Upper lobe of left lung (tissue), 6 donors: Measurements from ENCODE around the gene FAM43A. TPM values are rescaled to one million over a fixed set of nuclear protein-coding genes. Genes with fewer than 3 reads are reported as not detected.
A peak's percentile ranks its signal among the peaks of the same experiment; 100 is the strongest.

Experiments used
- ATAC-seq, 2 donors: fragments of 200-7000 bp; cut with Tn5 transposase; one replicate each; pipeline ENCODE4 v1.9.1; 2022; ENCODE audit warnings: mild to moderate bottlenecking in 2 of 2, moderate library complexity in 2 of 2; ENCODE audit not compliant: low FRiP score in 2 of 2
- DNase-seq, 2 donors: peaks; one replicate each; pipeline ENCODE4 v3.0.0-alpha.2; 2019 to 2020
- H3K27ac ChIP-seq, 4 donors: fragments of 200-600 bp; sonication (generic); one replicate each; pipeline ENCODE4 v1.5.1; 2016 to 2019
- H3K27me3 ChIP-seq, 4 donors: fragments of 200-600 bp; sonication (generic); one replicate each; pipeline ENCODE4 v1.5.1; 2017 to 2019
- H3K36me3 ChIP-seq, 4 donors: fragments of 200-600 bp; sonication (generic); one replicate each; pipeline ENCODE4 v1.5.1; 2016 to 2019
- H3K4me1 ChIP-seq, 4 donors: fragments of 200-600 bp; sonication (generic); one replicate each; pipeline ENCODE4 v1.5.1; 2018 to 2019
- H3K4me3 ChIP-seq, 4 donors: fragments of 200-600 bp; sonication (generic); one replicate each; pipeline ENCODE4 v1.5.1; 2017 to 2019; ENCODE audit warnings: mild to moderate bottlenecking in 2 of 4, moderate library complexity in 1 of 4
- H3K9me3 ChIP-seq, 4 donors: fragments of 200-600 bp; sonication (generic); one replicate each; pipeline ENCODE4 v1.5.1; 2018 to 2019
- EP300 ChIP-seq, 4 donors: sonication (generic); formaldehyde crosslinking; IDR thresholded peaks; one replicate each; pipeline ENCODE4 v1.5.1; 2017; ENCODE audit warnings: antibody characterized with exemption in 4 of 4, control low read depth in 2 of 4
- POLR2A ChIP-seq, 4 donors: fragments of 450-650 bp; IDR thresholded peaks; one replicate each; pipeline ENCODE4 v1.5.1; 2016 to 2017; ENCODE audit warnings: antibody characterized with exemption in 4 of 4, mild to moderate bottlenecking in 2 of 4
- POLR2AphosphoS5 ChIP-seq, 2 donors: sonication (generic); formaldehyde crosslinking; IDR thresholded peaks; one replicate each; pipeline ENCODE4 v1.5.1; 2017; ENCODE audit warnings: antibody characterized with exemption in 2 of 2
- WGBS, 2 donors: methylation state at CpG; one replicate each; pipeline ENCODE4 v1.1.5; 2017 to 2018; 5-methylcytosine and 5-hydroxymethylcytosine counted together
- total RNA-seq, 6 donors: library from RNA; depleted of rRNA in 4 of 6; stranded (reverse); fragments of >200 nt in 4 of 6; gene quantifications; one replicate each; pipeline versions ENCODE4 v1.1.0 to v1.2.1, GENCODE V29; 2016 to 2021
- TF ChIP-seq, protein P1 (sequence below), 6 experiments: fragments of 450-650 bp in 4 of 6; fragments of 200-600 bp in 2 of 6; sonication (generic) in 2 of 6; IDR thresholded peaks; one replicate each; pipeline ENCODE4 v1.5.1; 2016 to 2019; ENCODE audit warnings: antibody characterized with exemption in 6 of 6
- donor health status: DM: no; HTN: no; CAD: no; lungs with moderate emphysema.
- donor health status: DM: no; HTN: yes; CAD: no; lungs with severe emphysema.

FAM43A gene, protein sequence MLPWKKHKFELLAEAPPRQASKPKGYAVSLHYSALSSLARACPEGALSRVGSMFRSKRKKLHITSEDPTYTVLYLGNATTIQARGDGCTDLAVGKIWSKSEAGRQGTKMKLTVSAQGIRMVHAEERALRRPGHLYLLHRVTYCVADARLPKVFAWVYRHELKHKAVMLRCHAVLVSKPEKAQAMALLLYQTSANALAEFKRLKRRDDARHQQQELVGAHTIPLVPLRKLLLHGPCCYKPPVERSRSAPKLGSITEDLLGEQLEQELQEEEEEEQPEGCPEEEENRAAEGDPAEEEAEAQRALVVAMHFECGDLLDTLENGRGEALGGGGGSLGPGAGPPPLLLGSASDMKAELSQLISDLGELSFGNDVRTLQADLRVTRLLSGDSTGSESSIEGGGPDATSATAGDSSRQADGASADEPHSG
- 10 to 100 TPM in 5 of 6 donors, 1 to 10 TPM in 1; 7.6 to 32.3 (median 14.4) TPM for total RNA-seq

DNA sequence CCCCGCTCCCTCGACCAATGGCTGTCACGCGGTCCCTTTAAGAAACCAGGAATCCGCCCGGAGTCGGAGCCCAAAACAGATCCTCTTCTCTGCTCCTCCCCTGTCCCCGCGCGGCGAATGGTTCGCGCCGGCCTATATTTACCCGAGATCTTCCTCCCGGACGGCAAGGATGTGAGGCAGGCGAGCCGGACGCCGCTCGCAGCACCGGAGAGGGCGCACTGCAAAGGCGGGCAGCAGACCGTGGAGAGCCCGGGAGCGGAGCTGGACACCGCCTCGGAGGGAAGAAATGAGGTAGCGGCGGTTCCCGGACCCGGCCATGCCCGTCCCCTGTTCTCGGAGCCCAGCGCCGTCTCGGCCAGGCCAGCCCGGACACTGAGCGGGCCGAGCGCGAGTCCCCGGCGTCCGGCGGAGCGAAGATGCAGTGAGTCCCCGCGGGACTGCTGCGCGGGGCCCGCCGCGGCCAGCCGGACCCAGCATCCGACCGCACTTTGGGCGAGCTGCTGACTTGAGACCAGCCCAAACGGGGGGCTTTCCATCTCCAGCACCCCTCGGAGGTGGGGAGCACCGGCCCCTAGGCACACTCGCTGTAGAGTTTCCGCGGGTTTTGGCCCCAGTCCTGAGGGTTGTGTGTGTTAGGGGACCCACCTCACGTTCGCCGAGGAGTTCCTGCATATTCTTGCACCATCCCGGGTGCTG lies at the start of gene FAM43A:
Gene FAM43A, plus strand, starts transcription at position 166 of the 696 bp plus-strand sequence. CDS start 944 bp downstream, outside the sequence.
- 0 to 1% methylated on average over 5 to 48 of the region's 70 CpGs for WGBS, 2 donors
- ATAC-seq (peak; percentile 81 to 92), DNase-seq (peak; percentile 89 to 96)
- H3K4me3 ChIP-seq: peak within 1 kb of the TSS; percentile 68 to 75 (median 70)
- H3K4me1 ChIP-seq: peaks cover 37 to 62% (median 60%) of the 10 kb centered on the region in 4 donors
- H3K27me3 ChIP-seq: no peaks in the 10 kb centered on the region
- TF ChIP-seq EP300 (IDR thresholded peaks at IDR 0.05) (peak in 1 of 4 donors; percentile 62), POLR2AphosphoS5 (IDR thresholded peaks at IDR 0.05) (peak; percentile 99 to 100), POLR2A (IDR thresholded peaks at IDR 0.05) (peak in 3 of 4 donors; percentile 94 to 98 (median 95))
- TF ChIP-seq, protein P1, sequence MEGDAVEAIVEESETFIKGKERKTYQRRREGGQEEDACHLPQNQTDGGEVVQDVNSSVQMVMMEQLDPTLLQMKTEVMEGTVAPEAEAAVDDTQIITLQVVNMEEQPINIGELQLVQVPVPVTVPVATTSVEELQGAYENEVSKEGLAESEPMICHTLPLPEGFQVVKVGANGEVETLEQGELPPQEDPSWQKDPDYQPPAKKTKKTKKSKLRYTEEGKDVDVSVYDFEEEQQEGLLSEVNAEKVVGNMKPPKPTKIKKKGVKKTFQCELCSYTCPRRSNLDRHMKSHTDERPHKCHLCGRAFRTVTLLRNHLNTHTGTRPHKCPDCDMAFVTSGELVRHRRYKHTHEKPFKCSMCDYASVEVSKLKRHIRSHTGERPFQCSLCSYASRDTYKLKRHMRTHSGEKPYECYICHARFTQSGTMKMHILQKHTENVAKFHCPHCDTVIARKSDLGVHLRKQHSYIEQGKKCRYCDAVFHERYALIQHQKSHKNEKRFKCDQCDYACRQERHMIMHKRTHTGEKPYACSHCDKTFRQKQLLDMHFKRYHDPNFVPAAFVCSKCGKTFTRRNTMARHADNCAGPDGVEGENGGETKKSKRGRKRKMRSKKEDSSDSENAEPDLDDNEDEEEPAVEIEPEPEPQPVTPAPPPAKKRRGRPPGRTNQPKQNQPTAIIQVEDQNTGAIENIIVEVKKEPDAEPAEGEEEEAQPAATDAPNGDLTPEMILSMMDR (IDR thresholded peaks at IDR 0.05): peak in 4 of 6 experiments; percentile 12 to 37 (median 28)
- H3K36me3 ChIP-seq: no peaks in the 10 kb centered on the region
- no peaks in the 10 kb centered on the region for H3K9me3 ChIP-seq
- peak within 1 kb of the TSS; percentile 80 to 86 (median 85) for H3K27ac ChIP-seq

DNA sequence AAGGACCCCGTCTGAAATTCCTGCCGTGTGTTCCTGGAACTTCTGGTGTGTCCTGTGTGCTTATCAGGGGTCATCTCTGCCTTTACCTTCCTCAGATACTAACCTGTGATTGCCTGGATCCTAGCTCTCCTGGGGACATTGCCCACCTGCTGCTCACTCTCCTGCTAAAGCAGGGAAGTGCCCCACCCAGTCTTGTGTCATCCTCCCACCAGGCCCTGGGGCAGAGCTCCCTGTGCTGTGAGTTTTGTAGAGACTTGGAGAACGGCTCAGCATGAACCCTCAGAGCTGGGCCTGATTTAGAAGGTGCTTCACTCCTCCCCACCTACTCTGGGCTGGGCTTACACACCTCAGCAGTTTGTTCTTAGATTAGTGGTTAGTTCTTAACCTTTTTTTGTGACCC lies 48.6 kb upstream of the FAM43A start:
- Histone ChIP-seq H3K4me3 (no peak overlapping the region), H3K36me3 (peaks cover 0 to 21% (median 13%) of the 10 kb centered on the region in 4 donors), H3K27me3 (no peaks in the 10 kb centered on the region), H3K4me1 (peaks cover 6 to 21% (median 20%) of the 10 kb centered on the region in 4 donors), H3K27ac (peak overlapping the region in 2 of 4 donors; percentile 31 to 37), H3K9me3 (no peaks in the 10 kb centered on the region)
- DNase-seq (no peak), ATAC-seq (no peak)
- TF ChIP-seq, protein P1 (IDR thresholded peaks at IDR 0.05): no peak
- TF ChIP-seq POLR2AphosphoS5 (IDR thresholded peaks at IDR 0.05) (no peak), EP300 (IDR thresholded peaks at IDR 0.05) (no peak), POLR2A (IDR thresholded peaks at IDR 0.05) (no peak)
- 63 to 64% methylated on average over 3 of the region's 3 CpGs for WGBS, 2 donors

DNA sequence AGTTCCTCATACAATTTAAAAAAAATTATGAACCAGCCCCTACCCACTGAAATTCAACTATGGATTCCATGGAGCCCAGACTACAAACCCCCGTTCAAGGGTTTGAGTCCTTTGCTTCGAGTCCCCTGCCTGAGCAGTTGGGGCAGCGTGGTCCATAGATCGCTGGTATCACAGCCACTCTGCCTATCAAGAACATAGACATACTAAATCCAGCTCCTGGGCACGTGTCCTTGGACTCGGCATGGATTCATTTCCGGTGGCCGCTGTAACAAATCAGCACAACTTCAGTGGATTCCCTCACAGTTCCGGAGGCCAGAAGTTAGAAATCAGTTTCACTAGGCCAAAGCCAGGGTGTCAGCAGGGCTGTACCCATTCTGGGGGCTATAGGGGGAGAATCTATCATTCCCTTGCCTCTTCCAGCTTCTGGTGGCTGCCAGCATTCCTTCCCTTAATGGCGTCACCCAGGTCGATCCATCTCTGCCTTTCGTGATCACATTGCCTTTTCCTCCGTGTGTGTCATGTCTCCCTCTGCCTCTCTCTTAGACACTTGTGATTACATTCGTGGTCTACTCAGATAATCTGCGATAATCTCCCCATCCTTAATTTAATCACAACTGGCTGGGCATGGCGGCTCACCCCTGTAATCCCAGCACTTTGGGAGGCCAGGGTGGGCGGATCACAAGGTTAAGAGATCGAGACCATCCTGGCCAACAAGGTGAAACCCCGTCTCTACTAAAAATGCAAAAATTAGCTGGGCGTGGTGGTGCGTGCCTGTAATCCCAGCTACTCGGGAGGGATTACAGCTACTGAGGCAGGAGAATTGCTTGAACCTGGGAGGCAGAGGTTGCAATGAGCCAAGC lies 47.9 kb upstream of the FAM43A start:
- no peak overlapping the region for H3K4me3 ChIP-seq
- ATAC-seq: no peak
- peaks cover 0 to 28% (median 16%) of the 10 kb centered on the region in 4 donors for H3K36me3 ChIP-seq
- no peaks in the 10 kb centered on the region for H3K27me3 ChIP-seq
- H3K27ac ChIP-seq: peak overlapping the region in 2 of 4 donors; percentile 31 to 86
- 94 to 96% methylated on average over 22 of the region's 22 CpGs for WGBS, 2 donors
- DNase-seq: no peak
- H3K9me3 ChIP-seq: no peaks in the 10 kb centered on the region
- H3K4me1 ChIP-seq: peaks cover 0 to 21% (median 17%) of the 10 kb centered on the region in 4 donors
- TF ChIP-seq POLR2A (IDR thresholded peaks at IDR 0.05) (no peak), EP300 (IDR thresholded peaks at IDR 0.05) (no peak), POLR2AphosphoS5 (IDR thresholded peaks at IDR 0.05) (no peak)
- TF ChIP-seq, protein P1 (IDR thresholded peaks at IDR 0.05): no peak

DNA sequence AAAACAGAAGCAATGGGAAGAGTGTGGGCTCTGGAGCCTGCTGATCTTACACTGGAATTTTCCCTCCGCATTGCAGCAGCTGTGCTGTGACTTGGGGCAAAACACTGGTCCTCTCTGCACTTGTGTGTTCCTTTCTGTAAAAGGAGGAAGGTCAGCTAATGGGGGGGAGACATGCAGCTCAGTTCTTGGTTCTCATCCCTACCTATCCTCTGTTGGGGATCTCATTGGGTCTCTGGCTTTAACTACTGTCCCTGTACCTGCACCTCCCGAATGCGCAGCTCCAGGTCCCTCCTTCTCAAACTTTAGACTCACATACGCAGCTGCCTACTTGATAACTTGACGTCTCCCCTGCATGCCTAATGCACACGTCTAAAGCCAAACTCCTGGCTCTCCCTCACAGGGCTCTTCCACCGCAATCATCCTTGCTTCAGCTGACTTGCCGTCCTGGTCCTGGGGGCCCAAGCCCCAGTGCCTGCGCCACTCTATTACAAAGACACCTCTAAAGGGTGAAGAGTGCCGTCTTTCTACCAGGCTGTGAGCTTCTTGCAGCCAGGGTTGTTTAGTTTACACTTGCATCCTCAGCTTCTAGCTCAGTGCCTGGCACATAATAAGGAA lies 46.6 kb upstream of the FAM43A start:
- no peak for DNase-seq
- H3K9me3 ChIP-seq: no peaks in the 10 kb centered on the region
- H3K27me3 ChIP-seq: no peaks in the 10 kb centered on the region
- H3K27ac ChIP-seq: peak overlapping the region in 3 of 4 donors; percentile 8 to 86 (median 70)
- peaks cover 4 to 41% (median 23%) of the 10 kb centered on the region in 4 donors for H3K36me3 ChIP-seq
- no peak overlapping the region for H3K4me3 ChIP-seq
- WGBS, 2 donors: 94 to 99% methylated on average over 10 of the region's 10 CpGs
- no peak for TF ChIP-seq EP300 (IDR thresholded peaks at IDR 0.05)
- H3K4me1 ChIP-seq: peaks cover 0 to 20% (median 12%) of the 10 kb centered on the region in 4 donors
- ATAC-seq: no peak
